Stimulated activated naive CD8-positive, alpha-beta T cell treated with anti-CD3 and anti-CD28 coated beads, Interleukin-15, amount 100 ng/mL, for 72 hours (primary cell): ENCODE results near the gene NOL7.
A peak's percentile ranks its signal among the peaks of the same experiment; 100 is the strongest.

Experiments
- ATAC-seq: fragments of 150-1000 bp; cut with Tn5 transposase; 2 replicates; pipeline ENCODE4 v1.10.0; 2021; ENCODE audit warnings: mild to moderate bottlenecking, moderate library complexity
- DNase-seq, 2 donors: peaks; one replicate each; pipeline ENCODE4 v3.0.0; 2021 to 2022
- H3K27ac Mint-ChIP-seq, 2 donors: one replicate each; pipeline ENCODE4 v1.8.0; 2022; ENCODE audit warnings: mild to moderate bottlenecking in 2 of 2, mixed read lengths in 2 of 2, moderate library complexity in 2 of 2
- H3K27me3 Mint-ChIP-seq: one replicate; pipeline ENCODE4 v1.8.0; 2022; ENCODE audit warnings: mixed read lengths
- H3K4me1 Mint-ChIP-seq: one replicate; pipeline ENCODE4 v1.8.0; 2022; ENCODE audit warnings: mild to moderate bottlenecking, mixed read lengths
- H3K4me3 Mint-ChIP-seq, 2 donors: one replicate each; pipeline ENCODE4 v1.8.0; 2022; ENCODE audit warnings: mild to moderate bottlenecking in 2 of 2, mixed read lengths in 2 of 2, moderate library complexity in 1 of 2
- H3K9me3 Mint-ChIP-seq, 2 donors: one replicate each; pipeline ENCODE4 v1.8.0; 2022; ENCODE audit warnings: mixed read lengths in 2 of 2

NOL7 gene

GRCh38 chr6:13586603-13587542 is 28.3 kb upstream of the NOL7 start:
- Mint-ChIP-seq H3K4me3 (no peak overlapping the region), H3K27me3 (no peaks in the 10 kb centered on the region), H3K27ac (no peak overlapping the region), H3K9me3 (no peaks in the 10 kb centered on the region), H3K4me1 (no peaks in the 10 kb centered on the region)
- ATAC-seq (no peak), DNase-seq (no peak)

GRCh38 chr6:13589801-13590200 is 25.3 kb upstream of the NOL7 start:
- no peaks in the 10 kb centered on the region for H3K9me3 Mint-ChIP-seq
- H3K27ac Mint-ChIP-seq, result no peak overlapping the region
- no peak for ATAC-seq
- H3K4me3 Mint-ChIP-seq, result no peak overlapping the region
- DNase-seq, result no peak
- no peaks in the 10 kb centered on the region for H3K27me3 Mint-ChIP-seq
- H3K4me1 Mint-ChIP-seq, result no peaks in the 10 kb centered on the region

- Mint-ChIP-seq H3K4me1 (no peaks in the 10 kb centered on the region), H3K9me3 (no peaks in the 10 kb centered on the region), H3K27ac (no peak overlapping the region), H3K27me3 (no peaks in the 10 kb centered on the region), H3K4me3 (no peak overlapping the region)
- ATAC-seq, result no peak
- no peak for DNase-seq
Measured at GRCh38 chr6:13590574-13591153, 24.5 kb upstream of the NOL7 start.

- no peaks in the 10 kb centered on the region for H3K4me1 Mint-ChIP-seq
- H3K9me3 Mint-ChIP-seq, result no peaks in the 10 kb centered on the region
- no peak for ATAC-seq
- H3K4me3 Mint-ChIP-seq, result no peak overlapping the region
- H3K27me3 Mint-ChIP-seq, result no peaks in the 10 kb centered on the region
- no peak for DNase-seq
- peak overlapping the region in 1 of 2 donors; percentile 53 for H3K27ac Mint-ChIP-seq
Measured at GRCh38 chr6:13591205-13591921, 23.8 kb upstream of the NOL7 start.

GRCh38 chr6:13593103-13593502 is 22.0 kb upstream of the NOL7 start:
- H3K4me3 Mint-ChIP-seq, result no peak overlapping the region
- ATAC-seq (no peak), DNase-seq (no peak)
- no peak overlapping the region for H3K27ac Mint-ChIP-seq
- H3K4me1 Mint-ChIP-seq, result no peaks in the 10 kb centered on the region
- no peaks in the 10 kb centered on the region for H3K27me3 Mint-ChIP-seq
- no peaks in the 10 kb centered on the region for H3K9me3 Mint-ChIP-seq

- DNase-seq (no peak), ATAC-seq (no peak)
- H3K9me3 Mint-ChIP-seq, result no peaks in the 10 kb centered on the region
- H3K4me3 Mint-ChIP-seq, result no peak overlapping the region
- H3K27ac Mint-ChIP-seq, result no peak overlapping the region
- H3K27me3 Mint-ChIP-seq, result no peaks in the 10 kb centered on the region
- no peaks in the 10 kb centered on the region for H3K4me1 Mint-ChIP-seq
Measured at GRCh38 chr6:13593720-13594119, 21.4 kb upstream of the NOL7 start.

GRCh38 chr6:13597073-13597472 is 18.1 kb upstream of the NOL7 start:
- DNase-seq, result no peak
- no peak overlapping the region for H3K4me3 Mint-ChIP-seq
- H3K27ac Mint-ChIP-seq, result no peak overlapping the region
- ATAC-seq, result no peak
- H3K4me1 Mint-ChIP-seq, result no peaks in the 10 kb centered on the region
- H3K9me3 Mint-ChIP-seq, result no peaks in the 10 kb centered on the region
- no peaks in the 10 kb centered on the region for H3K27me3 Mint-ChIP-seq

GRCh38 chr6:13600036-13600435 is 15.1 kb upstream of the NOL7 start:
- no peak overlapping the region for H3K4me3 Mint-ChIP-seq

GRCh38 chr6:13604135-13604534 is 11.0 kb upstream of the NOL7 start:
- peaks cover 7% of the 10 kb centered on the region for H3K4me1 Mint-ChIP-seq
- no peak overlapping the region for H3K4me3 Mint-ChIP-seq
- peak overlapping the region in 1 of 2 donors; percentile 21 for H3K27ac Mint-ChIP-seq

More at GRCh38 chr6:13600036-13600435, 15.1 kb upstream of the NOL7 start:
- Mint-ChIP-seq H3K4me1 (peaks cover 7% of the 10 kb centered on the region), H3K27me3 (no peaks in the 10 kb centered on the region), H3K9me3 (no peaks in the 10 kb centered on the region), H3K27ac (no peak overlapping the region)
- DNase-seq (no peak), ATAC-seq (no peak)

GRCh38 chr6:13604546-13605416 is 10.4 kb upstream of the NOL7 start:
- no peak overlapping the region for H3K4me3 Mint-ChIP-seq
- H3K27me3 Mint-ChIP-seq, result no peaks in the 10 kb centered on the region
- H3K27ac Mint-ChIP-seq, result peak overlapping the region in 1 of 2 donors; percentile 21
- H3K4me1 Mint-ChIP-seq, result peaks cover 7% of the 10 kb centered on the region
- DNase-seq (no peak), ATAC-seq (no peak)
- no peaks in the 10 kb centered on the region for H3K9me3 Mint-ChIP-seq

More at GRCh38 chr6:13604135-13604534, 11.0 kb upstream of the NOL7 start:
- DNase-seq, result no peak
- no peaks in the 10 kb centered on the region for H3K9me3 Mint-ChIP-seq
- H3K27me3 Mint-ChIP-seq, result no peaks in the 10 kb centered on the region
- no peak for ATAC-seq

GRCh38 chr6:13605634-13606033 is 9.5 kb upstream of the NOL7 start:
- H3K4me1 Mint-ChIP-seq, result peaks cover 7% of the 10 kb centered on the region
- DNase-seq (no peak), ATAC-seq (no peak)
- H3K27me3 Mint-ChIP-seq, result no peaks in the 10 kb centered on the region
- no peak overlapping the region for H3K4me3 Mint-ChIP-seq
- H3K27ac Mint-ChIP-seq, result no peak overlapping the region
- no peaks in the 10 kb centered on the region for H3K9me3 Mint-ChIP-seq

- ATAC-seq (no peak), DNase-seq (no peak)
- Mint-ChIP-seq H3K4me3 (peak overlapping the region; percentile 51 to 66), H3K4me1 (peaks cover 28% of the 10 kb centered on the region), H3K27ac (peak overlapping the region in 1 of 2 donors; percentile 88), H3K9me3 (no peaks in the 10 kb centered on the region), H3K27me3 (no peaks in the 10 kb centered on the region)
Measured at GRCh38 chr6:13611715-13612114, 3.4 kb upstream of the NOL7 start.

GRCh38 chr6:13613029-13613594 is 2.0 kb upstream of the NOL7 start:
- ATAC-seq (no peak), DNase-seq (no peak)
- H3K4me1 Mint-ChIP-seq, result peaks cover 41% of the 10 kb centered on the region
- no peaks in the 10 kb centered on the region for H3K27me3 Mint-ChIP-seq
- no peaks in the 10 kb centered on the region for H3K9me3 Mint-ChIP-seq
- no peak overlapping the region for H3K27ac Mint-ChIP-seq
- H3K4me3 Mint-ChIP-seq, result no peak overlapping the region

GRCh38 chr6:13614126-13614925 is 809 bp upstream of the NOL7 start:
- peak; percentile 22 for ATAC-seq
- H3K4me1 Mint-ChIP-seq, result peaks cover 46% of the 10 kb centered on the region
- peak overlapping the region; percentile 95 to 99 for H3K4me3 Mint-ChIP-seq
- peak overlapping the region; percentile 98 to 99 for H3K27ac Mint-ChIP-seq
- no peaks in the 10 kb centered on the region for H3K27me3 Mint-ChIP-seq
- DNase-seq, result no peak
- H3K9me3 Mint-ChIP-seq, result no peaks in the 10 kb centered on the region
